OCI-LY1 (cell line): ENCODE measurements around the gene KLHL5.

ENCODE experiments used
- H2AFZ ChIP-seq: fragments of 200-600 bp; sonication (generic), shearing (Covaris generic); 2 replicates; pipeline ENCODE4 v1.6.0; 2014; ENCODE audit warnings: antibody characterized with exemption, mild to moderate bottlenecking, low read length
- H3F3A ChIP-seq: fragments of 200-600 bp; sonication (generic), shearing (Covaris generic); 2 replicates; pipeline ENCODE4 v1.6.0; 2014; ENCODE audit warnings: mild to moderate bottlenecking, antibody characterized with exemption, low read length, moderate library complexity; ENCODE audit not compliant: insufficient read depth
- H3K27ac ChIP-seq: fragments of 200-600 bp; sonication (generic); 2 replicates; pipeline ENCODE4 v1.5.1; 2014; ENCODE audit warnings: low read length, mixed run types, mild to moderate bottlenecking, low read depth; ENCODE audit not compliant: poor library complexity, severe bottlenecking
- H3K27me3 ChIP-seq: fragments of 200-600 bp; sonication (generic); 2 replicates; pipeline ENCODE4 v1.6.0; 2014; ENCODE audit warnings: antibody characterized with exemption, mild to moderate bottlenecking, low read length, moderate library complexity; ENCODE audit not compliant: insufficient read depth
- H3K36me3 ChIP-seq: fragments of 200-600 bp; sonication (generic); 2 replicates; pipeline ENCODE4 v1.6.1; 2014; ENCODE audit warnings: mild to moderate bottlenecking, antibody characterized with exemption, low read length, moderate library complexity, mixed read lengths; ENCODE audit not compliant: insufficient read depth
- H3K4me1 ChIP-seq: fragments of 200-600 bp; sonication (generic); 2 replicates; pipeline ENCODE4 v1.5.1; 2014; ENCODE audit warnings: mild to moderate bottlenecking, low read length, moderate library complexity; ENCODE audit not compliant: insufficient read depth, severe bottlenecking
- H3K4me2 ChIP-seq: fragments of 200-600 bp; sonication (generic), shearing (Covaris generic); 2 replicates; pipeline ENCODE4 v1.6.1; 2014; ENCODE audit warnings: low read length
- H3K4me3 ChIP-seq: fragments of 200-600 bp; sonication (generic); 2 replicates; pipeline ENCODE4 v1.5.1; 2014; ENCODE audit warnings: low read length, low read depth, mild to moderate bottlenecking, mixed read lengths; ENCODE audit not compliant: poor library complexity, severe bottlenecking
- H3K79me2 ChIP-seq: fragments of 200-600 bp; shearing (Covaris generic); 2 replicates; pipeline ENCODE4 v1.6.1; 2016; ENCODE audit warnings: mixed run types, low read length, mixed read lengths; ENCODE audit not compliant: insufficient read depth
- H3K9ac ChIP-seq: fragments of 200-600 bp; sonication (generic), shearing (Covaris generic); 2 replicates; pipeline ENCODE4 v1.6.1; 2014; ENCODE audit warnings: mild to moderate bottlenecking, low read length, mixed read lengths
- H3K9me2 ChIP-seq: fragments of 200-600 bp; sonication (generic), shearing (Covaris generic); 2 replicates; pipeline ENCODE4 v1.6.1; 2014; ENCODE audit warnings: low read depth, mild to moderate bottlenecking, low read length, mixed read lengths
- H3K9me3 ChIP-seq: fragments of 200-600 bp; shearing (Covaris generic); 2 replicates; pipeline ENCODE4 v1.6.1; 2014; ENCODE audit warnings: low read length, mixed read lengths
- H4K20me1 ChIP-seq: fragments of 200-600 bp; sonication (generic), shearing (Covaris generic); 2 replicates; pipeline ENCODE4 v1.6.0; 2016; ENCODE audit warnings: mild to moderate bottlenecking, low read length; ENCODE audit not compliant: insufficient read depth
- CTCF ChIP-seq: fragments of 200-600 bp; sonication (generic), shearing (Covaris generic); IDR thresholded peaks from 2 replicates; pipeline ENCODE4 v1.5.1; 2017; ENCODE audit warnings: mild to moderate bottlenecking, antibody characterized with exemption, low read length, moderate library complexity, mixed read lengths
- EZH2 ChIP-seq: fragments of 200-600 bp; sonication (generic), shearing (Covaris generic); IDR thresholded peaks from 2 replicates; pipeline ENCODE4 v1.8.0; 2017; ENCODE audit warnings: borderline replicate concordance, mixed run types, mild to moderate bottlenecking, antibody characterized with exemption, low read length, moderate library complexity, mixed read lengths

The KLHL5 gene

DNA sequence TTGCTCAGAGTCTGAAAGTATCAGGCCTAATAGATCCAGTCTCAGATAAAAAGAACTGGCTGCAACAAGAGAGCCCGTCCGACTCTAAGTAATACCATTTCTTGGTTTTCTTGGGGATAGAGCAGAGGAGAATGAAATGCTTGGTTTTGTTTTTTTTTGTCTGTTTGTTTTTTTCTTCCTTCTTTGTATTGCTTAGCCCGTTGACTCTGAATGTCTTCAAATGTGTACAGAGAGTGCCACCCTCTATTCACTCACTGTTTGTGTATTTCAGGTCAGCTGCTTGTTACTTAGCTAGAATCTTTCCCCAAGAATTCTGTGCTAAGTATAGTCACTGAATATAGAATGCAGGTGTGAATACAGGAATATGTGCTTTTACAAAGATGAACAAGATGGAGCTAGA, 24.1 kb upstream of the KLHL5 start:
- Histone ChIP-seq H3K4me3 (peak overlapping the region; percentile 4), H3K79me2 (no peaks in the 10 kb centered on the region), H3K9me2 (no peaks in the 10 kb centered on the region), H3F3A (peaks cover 3% of the 10 kb centered on the region; the same call in 1 of the 2 replicates), H4K20me1 (no peaks in the 10 kb centered on the region), H2AFZ (no peak overlapping the region), H3K4me2 (peak overlapping the region; percentile 37; the same call in 1 of the 2 replicates), H3K9me3 (no peaks in the 10 kb centered on the region), H3K27me3 (no peaks in the 10 kb centered on the region), H3K4me1 (peaks cover 75% of the 10 kb centered on the region), H3K9ac (peak overlapping the region; percentile 9; the same call in 1 of the 2 replicates), H3K36me3 (no peaks in the 10 kb centered on the region), H3K27ac (peak overlapping the region; percentile 89)
- TF ChIP-seq EZH2 (no peak), CTCF (no peak)

GRCh38 chr4:39039108-39039507, 22.9 kb upstream of the KLHL5 start:
- Histone ChIP-seq H3K36me3 (no peaks in the 10 kb centered on the region), H3F3A (no peaks in the 10 kb centered on the region; the same call in 1 of the 2 replicates), H4K20me1 (no peaks in the 10 kb centered on the region), H3K27ac (peak overlapping the region; percentile 5), H3K9me2 (no peaks in the 10 kb centered on the region), H3K27me3 (no peaks in the 10 kb centered on the region), H3K79me2 (no peaks in the 10 kb centered on the region), H3K9me3 (no peaks in the 10 kb centered on the region), H3K4me1 (peaks cover 75% of the 10 kb centered on the region), H3K4me2 (no peak overlapping the region), H3K4me3 (no peak overlapping the region), H3K9ac (no peak overlapping the region), H2AFZ (no peak overlapping the region)
- TF ChIP-seq EZH2, result no peak
- no peak for TF ChIP-seq CTCF

GRCh38 chr4:39042366-39042765, 19.7 kb upstream of the KLHL5 start:
- H3K79me2 ChIP-seq, result peaks cover 21% of the 10 kb centered on the region
- H3K27ac ChIP-seq, result peak overlapping the region; percentile 95
- no peaks in the 10 kb centered on the region for H3K9me2 ChIP-seq
- no peak overlapping the region for H2AFZ ChIP-seq
- no peaks in the 10 kb centered on the region for H3K36me3 ChIP-seq
- H3K4me1 ChIP-seq, result peaks cover 64% of the 10 kb centered on the region
- no peak overlapping the region for H3K4me3 ChIP-seq
- H3F3A ChIP-seq, result no peaks in the 10 kb centered on the region
- no peak overlapping the region; the same call in 1 of the 2 replicates for H3K9ac ChIP-seq
- H3K9me3 ChIP-seq, result no peaks in the 10 kb centered on the region
- no peak for TF ChIP-seq CTCF
- no peak for TF ChIP-seq EZH2
- no peaks in the 10 kb centered on the region for H3K27me3 ChIP-seq
- no peak overlapping the region; the same call in 1 of the 2 replicates for H3K4me2 ChIP-seq
- no peaks in the 10 kb centered on the region for H4K20me1 ChIP-seq
